Osteocyte (in vitro differentiated cells): ENCODE measurements around the gene ZNF668. TPM values are rescaled to one million over a fixed set of nuclear protein-coding genes. Genes with fewer than 3 reads are reported as not detected.
"Not testable (repeated sequence)": the region's sequence is repeated elsewhere in the genome, so short reads cannot be mapped to it uniquely, and the experiment has no call there.

ENCODE experiments used
- DNase-seq: peaks from one replicate; pipeline ENCODE4 v3.0.0; 2021; ENCODE audit warnings: mixed read lengths; ENCODE audit not compliant: unreplicated experiment; ENCODE audit errors: extremely low spot score
- H3K27ac Mint-ChIP-seq: one replicate; pipeline ENCODE4 v1.8.0; 2021; ENCODE audit warnings: mild to moderate bottlenecking, mixed read lengths; ENCODE audit not compliant: unreplicated experiment
- H3K27me3 Mint-ChIP-seq: one replicate; pipeline ENCODE4 v1.8.0; 2021; ENCODE audit warnings: mixed read lengths; ENCODE audit not compliant: unreplicated experiment
- H3K36me3 Mint-ChIP-seq: one replicate; pipeline ENCODE4 v1.8.0; 2021; ENCODE audit warnings: mixed read lengths; ENCODE audit not compliant: unreplicated experiment
- H3K4me1 Mint-ChIP-seq: one replicate; pipeline ENCODE4 v1.8.0; 2021; ENCODE audit warnings: mixed read lengths; ENCODE audit not compliant: unreplicated experiment
- H3K4me3 Mint-ChIP-seq: one replicate; pipeline ENCODE4 v1.8.0; 2021; ENCODE audit warnings: mild to moderate bottlenecking, moderate library complexity, mixed read lengths; ENCODE audit not compliant: unreplicated experiment
- H3K9me3 Mint-ChIP-seq: one replicate; pipeline ENCODE4 v1.8.0; 2021; ENCODE audit warnings: mixed read lengths; ENCODE audit not compliant: unreplicated experiment
- total RNA-seq: library from RNA; stranded (reverse); gene quantifications from 2 replicates; pipeline ENCODE4 v1.2.1, GENCODE V29; 2021
- TF ChIP-seq, protein P1 (sequence below): fragments of 200-600 bp; sonication (generic); IDR thresholded peaks from 2 replicates; pipeline ENCODE4 v1.5.0; 2021; ENCODE audit warnings: antibody characterized with exemption, mild to moderate bottlenecking, moderate library complexity

Gene ZNF668
- total RNA-seq, 1 donor from 2014 or later, result 13.2 TPM

DNA sequence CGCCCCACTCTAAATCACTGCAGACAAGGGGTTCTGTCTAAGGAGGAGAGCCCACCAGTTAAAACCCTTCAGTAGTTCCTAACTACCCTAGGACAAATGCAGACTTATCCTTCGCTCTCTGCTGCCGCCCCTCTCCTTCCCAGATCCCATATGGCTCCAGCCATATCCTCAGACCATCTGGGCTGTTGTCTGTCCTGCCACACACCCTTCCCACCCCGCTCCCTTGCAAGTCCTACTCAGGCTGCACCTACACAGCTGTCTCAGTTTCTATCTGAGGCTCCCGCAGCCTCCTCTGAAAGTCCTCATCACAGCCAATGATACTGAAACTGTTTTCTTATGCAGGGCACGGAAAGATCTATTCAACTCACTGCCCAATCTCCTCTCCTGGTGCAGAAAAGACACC lies 33.4 kb upstream of the ZNF668 start:
- peak overlapping the region; percentile 74 for H3K27ac Mint-ChIP-seq
- TF ChIP-seq, protein P1, sequence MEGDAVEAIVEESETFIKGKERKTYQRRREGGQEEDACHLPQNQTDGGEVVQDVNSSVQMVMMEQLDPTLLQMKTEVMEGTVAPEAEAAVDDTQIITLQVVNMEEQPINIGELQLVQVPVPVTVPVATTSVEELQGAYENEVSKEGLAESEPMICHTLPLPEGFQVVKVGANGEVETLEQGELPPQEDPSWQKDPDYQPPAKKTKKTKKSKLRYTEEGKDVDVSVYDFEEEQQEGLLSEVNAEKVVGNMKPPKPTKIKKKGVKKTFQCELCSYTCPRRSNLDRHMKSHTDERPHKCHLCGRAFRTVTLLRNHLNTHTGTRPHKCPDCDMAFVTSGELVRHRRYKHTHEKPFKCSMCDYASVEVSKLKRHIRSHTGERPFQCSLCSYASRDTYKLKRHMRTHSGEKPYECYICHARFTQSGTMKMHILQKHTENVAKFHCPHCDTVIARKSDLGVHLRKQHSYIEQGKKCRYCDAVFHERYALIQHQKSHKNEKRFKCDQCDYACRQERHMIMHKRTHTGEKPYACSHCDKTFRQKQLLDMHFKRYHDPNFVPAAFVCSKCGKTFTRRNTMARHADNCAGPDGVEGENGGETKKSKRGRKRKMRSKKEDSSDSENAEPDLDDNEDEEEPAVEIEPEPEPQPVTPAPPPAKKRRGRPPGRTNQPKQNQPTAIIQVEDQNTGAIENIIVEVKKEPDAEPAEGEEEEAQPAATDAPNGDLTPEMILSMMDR, result no peak

DNA sequence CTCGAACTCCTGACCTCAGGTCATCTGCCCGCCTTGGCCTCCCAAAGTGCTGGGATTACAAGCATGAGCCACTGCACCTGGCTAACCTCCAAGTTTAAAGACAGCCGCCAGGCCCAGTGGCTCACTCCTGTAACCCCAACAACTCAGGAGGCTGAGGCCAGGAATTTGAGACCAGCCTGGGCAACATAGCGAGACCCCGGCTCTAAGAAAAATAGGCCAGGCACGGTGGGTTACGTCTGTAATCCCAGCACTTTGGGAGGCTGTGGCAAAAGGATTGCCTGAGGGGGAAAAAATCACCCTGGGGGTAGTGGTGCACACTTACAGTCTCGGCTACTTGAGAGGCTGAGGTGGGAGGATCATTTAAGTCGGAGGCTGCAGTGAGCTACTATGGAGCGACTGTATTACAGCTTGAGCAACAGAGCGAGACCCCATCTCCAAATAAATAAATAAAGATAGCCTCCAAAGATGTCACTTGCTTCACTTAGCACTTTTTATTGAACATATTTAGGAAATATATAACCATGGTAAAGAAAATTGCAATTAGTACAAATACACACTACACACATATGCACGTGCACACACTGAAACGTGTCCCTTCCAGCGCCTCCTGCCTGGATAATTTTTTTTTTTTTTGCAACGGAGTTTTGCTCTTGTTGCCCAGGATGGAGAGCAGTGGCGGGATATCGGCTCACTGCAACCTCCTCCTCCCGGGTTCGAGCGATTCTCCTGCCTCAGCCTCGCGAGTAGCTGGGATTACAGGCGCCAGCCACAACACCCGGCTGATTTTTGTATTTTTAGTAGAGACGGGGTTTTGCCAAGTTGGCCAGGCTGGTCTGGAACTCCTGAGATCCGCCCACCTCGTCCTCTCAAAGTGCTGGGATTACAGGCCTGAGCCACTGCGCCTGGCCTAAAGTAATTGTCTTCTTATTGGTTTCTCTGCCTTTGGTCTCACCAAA lies 32.7 kb upstream of the ZNF668 start:
- H3K27ac Mint-ChIP-seq, result peak overlapping the region; percentile 74
- no peaks in the 10 kb centered on the region for H3K27me3 Mint-ChIP-seq
- no peak for DNase-seq
- H3K36me3 Mint-ChIP-seq, result peaks cover 6% of the 10 kb centered on the region
- no peak overlapping the region for H3K4me3 Mint-ChIP-seq
- H3K9me3 Mint-ChIP-seq, result no peaks in the 10 kb centered on the region
- TF ChIP-seq, protein P1, result no peak
- H3K4me1 Mint-ChIP-seq, result peaks cover 20% of the 10 kb centered on the region

More for the DNA sequence above, 33.4 kb upstream of the ZNF668 start:
- Mint-ChIP-seq H3K27me3 (no peaks in the 10 kb centered on the region), H3K36me3 (peaks cover 8% of the 10 kb centered on the region), H3K9me3 (no peaks in the 10 kb centered on the region), H3K4me3 (peak overlapping the region; percentile 73), H3K4me1 (peaks cover 20% of the 10 kb centered on the region)
- no peak for DNase-seq

DNA sequence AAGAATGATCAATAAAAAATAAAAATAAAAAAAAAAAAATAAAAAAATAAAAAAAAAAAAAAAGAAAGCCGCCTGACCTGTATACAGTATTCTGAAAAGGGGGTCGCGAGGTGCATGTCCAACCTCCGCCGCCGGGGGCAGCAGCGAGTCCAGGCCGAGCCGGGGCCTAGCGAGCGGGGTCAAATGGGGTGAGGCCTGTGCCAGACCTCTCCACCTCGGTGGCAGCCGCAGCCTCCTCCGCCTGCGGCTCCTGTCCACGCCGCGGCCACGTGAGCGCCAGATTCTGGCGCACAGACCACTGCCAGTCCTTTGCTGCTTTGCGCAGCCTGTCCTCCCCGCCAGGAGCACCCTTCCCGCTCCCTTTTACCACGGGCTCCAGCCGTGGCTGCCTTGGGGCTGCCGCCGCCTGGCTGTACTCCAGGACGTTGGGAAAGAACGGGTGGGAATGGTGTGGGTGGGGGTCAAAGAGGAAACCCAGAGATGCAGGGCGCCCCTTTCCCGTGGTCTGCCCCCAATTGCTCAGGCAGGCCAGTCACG lies 31.7 kb upstream of the ZNF668 start:
- Mint-ChIP-seq H3K9me3 (no peaks in the 10 kb centered on the region), H3K4me3 (no peak overlapping the region), H3K36me3 (peaks cover 6% of the 10 kb centered on the region), H3K27me3 (no peaks in the 10 kb centered on the region), H3K4me1 (peaks cover 20% of the 10 kb centered on the region), H3K27ac (no peak overlapping the region)
- TF ChIP-seq, protein P1, result peak; percentile 78
- peak; percentile 92 for DNase-seq

DNA sequence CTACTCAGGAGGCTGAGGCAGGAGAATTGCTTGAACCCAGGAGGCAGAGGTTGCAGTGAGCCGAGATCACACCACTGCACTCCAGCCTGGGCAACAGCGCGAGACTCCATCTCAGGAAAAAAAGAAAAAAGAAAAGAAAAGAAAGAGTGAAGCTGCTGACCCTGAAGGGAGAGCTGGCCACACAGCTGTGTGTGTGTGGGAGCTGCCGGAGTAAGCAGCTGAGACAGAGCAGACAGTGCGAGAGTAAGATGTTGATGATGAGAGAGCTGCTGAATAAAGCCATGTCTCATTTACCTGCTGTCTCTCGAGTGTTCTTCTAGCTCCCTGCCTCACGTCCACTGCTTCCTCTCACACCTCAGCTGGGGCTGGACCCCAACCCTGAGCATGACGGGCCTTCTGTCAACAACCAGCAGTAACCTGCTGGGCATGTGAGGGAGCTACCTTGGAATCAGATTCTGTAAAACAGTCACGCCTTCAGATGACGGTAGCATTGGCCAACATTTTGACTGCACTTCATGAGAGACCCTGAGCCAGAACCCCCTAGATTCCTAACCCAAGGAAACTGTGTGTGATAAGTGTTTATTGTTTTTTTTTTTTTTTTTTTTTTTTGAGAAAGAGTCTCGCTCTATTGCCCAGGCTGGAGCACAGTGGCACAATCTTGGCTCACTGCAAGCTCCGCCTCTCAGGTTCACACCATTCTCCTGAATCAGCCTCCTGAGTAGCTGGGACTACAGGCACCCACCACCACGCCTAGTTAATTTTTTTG lies 27.0 kb upstream of the ZNF668 start:
- H3K4me3 Mint-ChIP-seq, H3K9me3 Mint-ChIP-seq, DNase-seq, H3K27ac Mint-ChIP-seq, H3K4me1 Mint-ChIP-seq, H3K27me3 Mint-ChIP-seq, H3K36me3 Mint-ChIP-seq: not testable (repeated sequence)

DNA sequence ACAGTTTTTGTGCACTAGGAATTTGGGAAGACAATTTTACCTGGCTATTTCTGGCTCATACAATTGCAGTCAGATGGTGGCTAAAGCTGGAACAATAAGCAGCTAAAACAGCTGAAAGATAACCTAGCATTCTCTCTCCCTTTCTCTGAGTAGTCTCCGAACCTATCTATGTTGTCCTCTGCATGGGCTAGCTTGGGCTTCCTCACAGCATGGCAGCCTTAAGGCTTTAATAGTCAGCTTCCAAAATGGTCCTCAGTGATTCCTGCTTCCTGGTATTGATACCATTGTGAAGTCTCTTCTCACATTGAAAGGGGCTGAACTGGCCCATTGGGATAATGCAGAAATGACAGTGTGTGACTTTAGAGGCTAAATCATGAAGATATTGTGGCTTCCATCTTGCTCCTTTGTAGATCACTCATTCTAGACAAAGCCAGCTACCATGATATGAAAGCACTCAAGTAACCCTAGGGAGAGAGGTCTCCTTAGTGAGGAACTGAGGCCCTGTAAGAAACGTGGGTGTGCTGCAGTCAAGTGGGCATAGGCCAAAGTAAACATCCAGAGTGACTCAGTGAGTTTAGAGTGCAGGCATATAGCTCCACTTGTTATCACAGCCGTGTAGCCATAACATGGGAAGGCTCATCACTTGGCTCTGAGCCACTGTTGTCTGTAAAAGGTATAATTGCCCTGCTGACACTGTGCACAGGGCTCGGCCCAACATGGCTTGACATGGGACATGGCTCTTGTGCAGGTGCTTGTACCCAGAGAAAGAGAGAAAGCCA lies 26.0 kb upstream of the ZNF668 start:
- no peaks in the 10 kb centered on the region for H3K27me3 Mint-ChIP-seq
- H3K4me1 Mint-ChIP-seq, result peaks cover 4% of the 10 kb centered on the region
- TF ChIP-seq, protein P1, result no peak
- H3K4me3 Mint-ChIP-seq, result no peak overlapping the region
- no peak for DNase-seq
- H3K27ac Mint-ChIP-seq, result no peak overlapping the region
- H3K36me3 Mint-ChIP-seq, result no peaks in the 10 kb centered on the region
- no peaks in the 10 kb centered on the region for H3K9me3 Mint-ChIP-seq
